ENCODE measurements around the gene TBCEL.

DNA sequence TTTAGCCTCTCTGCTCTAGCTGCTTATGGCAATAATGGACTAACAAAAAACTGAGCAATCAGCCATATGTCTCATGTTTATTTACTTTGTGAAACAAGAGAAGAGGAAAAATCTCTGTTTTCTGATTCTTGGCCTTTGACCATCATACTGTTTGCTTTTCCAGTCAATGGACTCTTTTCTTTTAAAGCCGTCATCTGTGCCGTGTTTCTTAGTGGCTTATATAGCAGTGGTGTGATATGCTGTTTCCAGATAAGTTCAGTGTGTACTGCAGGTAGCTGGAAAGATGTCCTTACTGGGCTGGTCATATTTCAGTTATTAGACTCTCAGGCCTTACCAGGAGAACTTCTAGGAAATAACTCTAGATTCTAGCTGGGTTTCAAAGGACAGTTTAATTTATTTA is 43.6 kb downstream of the TBCEL start:
- TF ChIP-seq, protein P1, sequence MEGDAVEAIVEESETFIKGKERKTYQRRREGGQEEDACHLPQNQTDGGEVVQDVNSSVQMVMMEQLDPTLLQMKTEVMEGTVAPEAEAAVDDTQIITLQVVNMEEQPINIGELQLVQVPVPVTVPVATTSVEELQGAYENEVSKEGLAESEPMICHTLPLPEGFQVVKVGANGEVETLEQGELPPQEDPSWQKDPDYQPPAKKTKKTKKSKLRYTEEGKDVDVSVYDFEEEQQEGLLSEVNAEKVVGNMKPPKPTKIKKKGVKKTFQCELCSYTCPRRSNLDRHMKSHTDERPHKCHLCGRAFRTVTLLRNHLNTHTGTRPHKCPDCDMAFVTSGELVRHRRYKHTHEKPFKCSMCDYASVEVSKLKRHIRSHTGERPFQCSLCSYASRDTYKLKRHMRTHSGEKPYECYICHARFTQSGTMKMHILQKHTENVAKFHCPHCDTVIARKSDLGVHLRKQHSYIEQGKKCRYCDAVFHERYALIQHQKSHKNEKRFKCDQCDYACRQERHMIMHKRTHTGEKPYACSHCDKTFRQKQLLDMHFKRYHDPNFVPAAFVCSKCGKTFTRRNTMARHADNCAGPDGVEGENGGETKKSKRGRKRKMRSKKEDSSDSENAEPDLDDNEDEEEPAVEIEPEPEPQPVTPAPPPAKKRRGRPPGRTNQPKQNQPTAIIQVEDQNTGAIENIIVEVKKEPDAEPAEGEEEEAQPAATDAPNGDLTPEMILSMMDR (IDR thresholded peaks at IDR 0.05 in 4 of 5, conservative IDR thresholded peaks at IDR 0.05 in 1 of 5): no peak
- TF ChIP-seq POLR2A (IDR thresholded peaks at IDR 0.05): no peak

Measured in gastrocnemius medialis (tissue), 4 donors.